ENCODE data around the gene ATXN7L3B.

ATXN7L3B gene

DNA sequence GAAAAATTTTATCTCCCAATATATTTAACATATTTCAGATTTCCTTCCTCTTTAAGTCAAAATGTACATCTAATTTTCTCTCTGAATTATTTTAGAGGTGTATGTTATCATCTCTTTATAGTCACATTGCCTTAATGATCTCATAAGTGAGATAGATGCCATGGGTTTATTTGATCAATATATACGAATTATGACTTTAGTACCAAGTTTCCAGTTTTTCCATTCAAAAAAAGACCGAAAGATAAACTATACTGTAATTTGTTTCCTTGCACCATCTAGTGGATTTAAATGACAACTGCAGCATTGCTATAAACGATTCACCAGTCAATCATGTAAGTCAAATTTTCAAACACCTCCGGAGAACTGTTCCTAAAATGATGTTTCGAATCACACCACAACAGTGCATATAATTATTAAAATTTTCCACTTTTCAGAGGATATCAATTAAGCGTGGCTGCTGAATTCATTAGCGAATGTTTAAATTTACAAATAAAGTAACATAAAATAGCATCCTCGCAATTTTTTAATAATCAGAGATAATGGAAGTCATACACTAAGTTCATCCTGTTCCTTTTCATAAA lies 419 bp upstream of the ATXN7L3B start:
- Histone ChIP-seq H3K9me3 (ENCODE audit: control insufficient read depth, insufficient read depth, low read length) (no peaks in the 10 kb centered on the region), H3K4me1 (ENCODE audit: insufficient read depth, low read length) (peaks cover 24% of the 10 kb centered on the region), H3K9ac (ENCODE audit: low read depth, low read length) (peak overlapping the region; percentile 97), H3K36me3 (ENCODE audit: insufficient read depth, low read length) (no peaks in the 10 kb centered on the region)

DNA sequence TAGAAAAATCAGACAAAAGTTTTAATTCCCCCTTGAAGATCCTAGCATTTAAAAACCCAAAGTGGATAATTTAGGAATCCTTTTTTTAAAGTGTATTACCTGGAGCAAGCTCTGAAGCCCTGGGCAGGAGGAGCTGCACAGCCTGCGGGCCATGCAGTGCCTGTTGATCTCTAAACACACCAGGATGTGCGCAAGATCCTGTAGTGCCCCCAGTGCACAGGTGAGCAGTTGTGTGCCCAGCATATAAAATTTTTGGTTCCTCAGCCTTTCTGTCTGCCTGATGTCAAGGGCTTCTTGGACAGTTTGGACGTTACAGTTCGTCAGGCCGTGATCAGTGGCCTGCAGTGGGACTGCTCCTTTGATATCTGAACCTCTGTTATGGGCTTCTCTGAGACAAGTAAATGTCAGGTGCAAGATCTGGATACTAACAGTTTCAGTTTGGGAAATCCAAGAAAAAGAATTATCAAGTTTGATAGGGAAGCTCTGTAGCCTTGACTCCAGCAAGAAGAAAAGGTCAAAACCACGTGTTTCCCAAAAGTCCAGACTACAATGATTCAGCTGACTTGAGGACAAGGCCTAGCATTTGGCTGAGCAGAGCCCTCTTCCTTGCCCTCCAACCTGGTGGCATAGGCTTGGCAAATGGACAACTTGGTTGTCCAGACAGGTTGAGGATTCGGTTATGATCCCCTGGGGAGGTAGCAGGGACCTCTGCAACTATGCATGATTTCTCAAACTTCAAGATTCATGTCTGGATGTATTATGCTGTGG lies 1.0 kb downstream of the ATXN7L3B start:
- H3K9ac ChIP-seq (ENCODE audit: low read depth, low read length): peak overlapping the region; percentile 97
- no peaks in the 10 kb centered on the region for H3K9me3 ChIP-seq (ENCODE audit: control insufficient read depth, insufficient read depth, low read length)
- no peaks in the 10 kb centered on the region for H3K36me3 ChIP-seq (ENCODE audit: insufficient read depth, low read length)
- H3K4me1 ChIP-seq (ENCODE audit: insufficient read depth, low read length): peaks cover 28% of the 10 kb centered on the region

- peaks cover 28% of the 10 kb centered on the region for H3K4me1 ChIP-seq (ENCODE audit: insufficient read depth, low read length)
Observed at GRCh38 chr12:74539261-74539660, 1.6 kb downstream of the ATXN7L3B start.

DNA sequence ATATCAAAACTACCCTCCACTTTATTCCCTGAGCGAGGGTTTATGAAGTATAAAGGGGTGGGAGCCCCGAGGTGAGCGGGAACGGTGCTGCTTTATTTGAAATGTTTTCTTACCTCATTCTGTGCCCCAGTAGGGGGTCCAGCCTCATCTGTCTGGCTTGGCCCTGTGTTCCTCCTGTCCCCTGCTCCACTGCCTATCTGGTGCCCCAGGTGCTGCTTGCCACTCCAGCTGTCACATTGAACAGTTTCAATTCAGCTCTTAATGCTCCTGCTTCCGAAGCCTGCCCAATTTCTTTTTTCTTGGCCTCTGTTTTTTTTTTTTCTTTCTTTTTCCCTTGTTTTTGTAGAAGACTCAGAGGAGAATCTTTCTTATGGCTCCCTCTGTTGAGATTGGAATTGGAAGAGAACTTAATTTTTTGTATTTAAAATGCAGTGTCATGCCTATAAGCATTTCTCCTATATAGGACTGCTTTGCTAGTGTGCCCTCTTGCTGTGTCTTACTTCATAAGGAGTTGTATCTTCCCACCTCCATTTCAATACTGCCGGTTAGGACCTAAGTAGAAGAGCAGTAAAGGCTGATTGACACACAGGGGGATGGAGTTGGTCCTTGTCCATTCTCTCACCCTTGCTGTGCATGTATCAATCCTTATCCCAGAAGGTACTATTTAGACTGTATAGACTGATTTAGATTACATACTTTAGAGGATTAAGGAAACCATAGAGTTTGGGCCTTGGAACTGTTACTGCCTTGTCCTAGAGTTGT lies 2.3 kb downstream of the ATXN7L3B start:
- Histone ChIP-seq H3K9me3 (ENCODE audit: control insufficient read depth, insufficient read depth, low read length) (no peaks in the 10 kb centered on the region), H3K36me3 (ENCODE audit: insufficient read depth, low read length) (no peaks in the 10 kb centered on the region), H3K9ac (ENCODE audit: low read depth, low read length) (peak overlapping the region; percentile 97; the same call in 1 of the 2 replicates), H3K4me1 (ENCODE audit: insufficient read depth, low read length) (peaks cover 28% of the 10 kb centered on the region)

More at GRCh38 chr12:74539261-74539660, 1.6 kb downstream of the ATXN7L3B start:
- Histone ChIP-seq H3K36me3 (ENCODE audit: insufficient read depth, low read length) (no peaks in the 10 kb centered on the region), H3K9ac (ENCODE audit: low read depth, low read length) (peak overlapping the region; percentile 97; the same call in 1 of the 2 replicates), H3K9me3 (ENCODE audit: control insufficient read depth, insufficient read depth, low read length) (no peaks in the 10 kb centered on the region)

DNA sequence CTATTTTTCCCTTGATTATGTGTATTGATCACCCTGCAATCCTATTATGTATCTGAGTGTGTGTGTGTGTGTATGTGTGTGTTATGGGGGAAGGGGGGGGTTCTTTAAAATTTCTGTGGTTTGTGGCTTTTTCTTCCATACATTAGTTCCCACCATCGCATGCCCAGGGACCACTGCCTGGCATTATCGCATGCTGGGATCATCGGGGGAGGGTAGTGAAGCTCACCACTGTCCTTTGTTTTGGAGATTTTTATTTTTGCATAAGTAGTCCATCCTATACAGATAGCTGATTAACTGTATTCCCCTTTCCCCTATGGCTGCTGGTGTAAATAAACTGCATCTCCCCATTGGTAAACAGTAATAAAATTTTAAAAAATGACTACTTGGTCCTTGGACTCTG lies 3.4 kb downstream of the ATXN7L3B start:
- H3K36me3 ChIP-seq (ENCODE audit: insufficient read depth, low read length): no peaks in the 10 kb centered on the region
- no peaks in the 10 kb centered on the region for H3K9me3 ChIP-seq (ENCODE audit: control insufficient read depth, insufficient read depth, low read length)
- H3K4me1 ChIP-seq (ENCODE audit: insufficient read depth, low read length): peaks cover 28% of the 10 kb centered on the region
- H3K9ac ChIP-seq (ENCODE audit: low read depth, low read length): peak overlapping the region; percentile 12; the same call in 1 of the 2 replicates

GRCh38 chr12:74547249-74547648 lies 9.6 kb downstream of the ATXN7L3B start:
- H3K9me3 ChIP-seq (ENCODE audit: control insufficient read depth, insufficient read depth, low read length): no peaks in the 10 kb centered on the region
- H3K9ac ChIP-seq (ENCODE audit: low read depth, low read length): no peak overlapping the region
- peaks cover 4% of the 10 kb centered on the region; the same call in 1 of the 2 replicates for H3K4me1 ChIP-seq (ENCODE audit: insufficient read depth, low read length)
- no peaks in the 10 kb centered on the region for H3K36me3 ChIP-seq (ENCODE audit: insufficient read depth, low read length)

GRCh38 chr12:74551291-74551690 lies 13.7 kb downstream of the ATXN7L3B start:
- Histone ChIP-seq H3K4me1 (ENCODE audit: insufficient read depth, low read length) (no peaks in the 10 kb centered on the region), H3K36me3 (ENCODE audit: insufficient read depth, low read length) (no peaks in the 10 kb centered on the region), H3K9ac (ENCODE audit: low read depth, low read length) (no peak overlapping the region), H3K9me3 (ENCODE audit: control insufficient read depth, insufficient read depth, low read length) (no peaks in the 10 kb centered on the region)

DNA sequence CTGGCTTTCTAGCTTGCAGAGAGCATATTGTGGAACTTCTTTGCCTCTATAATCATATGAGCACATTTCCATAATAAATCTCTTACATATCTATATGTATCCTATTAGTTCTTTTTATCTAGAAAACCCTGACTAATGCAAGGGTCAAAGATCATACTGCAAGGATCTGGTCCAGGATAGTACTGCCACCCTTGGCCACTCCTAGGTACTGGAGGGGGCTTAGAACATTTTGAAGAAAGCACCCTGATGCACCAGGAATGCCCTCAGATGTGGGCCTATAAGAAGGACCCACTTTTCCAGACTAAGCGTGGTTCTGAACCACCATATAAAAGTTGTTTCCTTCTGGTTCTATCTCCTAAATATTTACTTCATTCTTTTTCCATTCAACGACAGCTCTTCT lies 14.6 kb downstream of the ATXN7L3B start:
- Histone ChIP-seq H3K9ac (ENCODE audit: low read depth, low read length) (no peak overlapping the region), H3K4me1 (ENCODE audit: insufficient read depth, low read length) (no peaks in the 10 kb centered on the region), H3K9me3 (ENCODE audit: control insufficient read depth, insufficient read depth, low read length) (no peaks in the 10 kb centered on the region), H3K36me3 (ENCODE audit: insufficient read depth, low read length) (no peaks in the 10 kb centered on the region)

- H3K9ac ChIP-seq (ENCODE audit: low read depth, low read length): no peak overlapping the region
- no peaks in the 10 kb centered on the region for H3K4me1 ChIP-seq (ENCODE audit: insufficient read depth, low read length)
- H3K9me3 ChIP-seq (ENCODE audit: control insufficient read depth, insufficient read depth, low read length): no peaks in the 10 kb centered on the region
- H3K36me3 ChIP-seq (ENCODE audit: insufficient read depth, low read length): no peaks in the 10 kb centered on the region
Observed at GRCh38 chr12:74559728-74560127, 22.1 kb downstream of the ATXN7L3B start.

- H3K9ac ChIP-seq (ENCODE audit: low read depth, low read length): no peak overlapping the region
Observed at GRCh38 chr12:74563927-74564326, 26.3 kb downstream of the ATXN7L3B start.

GRCh38 chr12:74578486-74578885 lies 40.9 kb downstream of the ATXN7L3B start:
- Histone ChIP-seq H3K9ac (ENCODE audit: low read depth, low read length) (no peak overlapping the region), H3K36me3 (ENCODE audit: insufficient read depth, low read length) (no peaks in the 10 kb centered on the region), H3K4me1 (ENCODE audit: insufficient read depth, low read length) (no peaks in the 10 kb centered on the region; the same call in 1 of the 2 replicates), H3K9me3 (ENCODE audit: control insufficient read depth, insufficient read depth, low read length) (no peaks in the 10 kb centered on the region)

More at GRCh38 chr12:74563927-74564326, 26.3 kb downstream of the ATXN7L3B start:
- H3K36me3 ChIP-seq (ENCODE audit: insufficient read depth, low read length): no peaks in the 10 kb centered on the region
- H3K4me1 ChIP-seq (ENCODE audit: insufficient read depth, low read length): no peaks in the 10 kb centered on the region
- no peaks in the 10 kb centered on the region for H3K9me3 ChIP-seq (ENCODE audit: control insufficient read depth, insufficient read depth, low read length)

DNA sequence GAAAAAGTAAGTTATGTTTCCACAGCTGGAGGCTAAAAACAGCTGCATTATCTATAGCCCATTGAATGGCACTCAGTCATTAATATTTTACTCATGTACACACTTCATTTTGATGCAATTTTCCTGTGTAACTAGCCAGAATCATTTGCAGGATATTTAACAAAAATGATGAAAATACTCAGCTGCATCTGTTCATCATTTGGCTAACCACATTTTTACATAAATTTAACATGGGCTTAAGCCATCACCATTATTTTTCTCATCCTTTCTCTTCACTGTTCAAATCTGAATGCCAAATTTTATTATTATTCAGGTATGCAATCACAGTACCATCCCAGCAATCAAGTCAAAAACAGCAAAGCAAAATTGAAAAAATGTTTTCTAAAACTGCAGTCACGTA lies 41.8 kb downstream of the ATXN7L3B start:
- Histone ChIP-seq H3K4me1 (ENCODE audit: insufficient read depth, low read length) (no peaks in the 10 kb centered on the region; the same call in 1 of the 2 replicates), H3K9me3 (ENCODE audit: control insufficient read depth, insufficient read depth, low read length) (no peaks in the 10 kb centered on the region), H3K9ac (ENCODE audit: low read depth, low read length) (no peak overlapping the region), H3K36me3 (ENCODE audit: insufficient read depth, low read length) (no peaks in the 10 kb centered on the region)

- Histone ChIP-seq H3K4me1 (ENCODE audit: insufficient read depth, low read length) (no peaks in the 10 kb centered on the region; the same call in 1 of the 2 replicates), H3K9ac (ENCODE audit: low read depth, low read length) (no peak overlapping the region), H3K36me3 (ENCODE audit: insufficient read depth, low read length) (no peaks in the 10 kb centered on the region), H3K9me3 (ENCODE audit: control insufficient read depth, insufficient read depth, low read length) (no peaks in the 10 kb centered on the region)
Observed at GRCh38 chr12:74579981-74580380, 42.3 kb downstream of the ATXN7L3B start.

- no peaks in the 10 kb centered on the region for H3K36me3 ChIP-seq (ENCODE audit: insufficient read depth, low read length)
- H3K4me1 ChIP-seq (ENCODE audit: insufficient read depth, low read length): no peaks in the 10 kb centered on the region; the same call in 1 of the 2 replicates
- H3K9me3 ChIP-seq (ENCODE audit: control insufficient read depth, insufficient read depth, low read length): no peaks in the 10 kb centered on the region
- no peak overlapping the region for H3K9ac ChIP-seq (ENCODE audit: low read depth, low read length)
Observed at GRCh38 chr12:74581439-74581838, 43.8 kb downstream of the ATXN7L3B start.
